Keratinocyte (primary cell): ENCODE results near the gene POLR1H.

Experiments used
- CTCF ChIP-seq, 3 experiments: IDR thresholded peaks in 1 of 3; conservative IDR thresholded peaks in 1 of 3; optimal IDR thresholded peaks in 1 of 3; 2 replicates in 2 of 3; 3 replicates in 1 of 3; pipeline versions ENCODE3 to v1.5.1; 2011; ENCODE audit warnings: low read length in 3 of 3, mild to moderate bottlenecking in 3 of 3, moderate library complexity in 2 of 3, control low read depth in 1 of 3, inconsistent platforms in 1 of 3; ENCODE audit not compliant: insufficient read depth in 2 of 3; ENCODE audit errors: extremely low read depth in 1 of 3
- EZH2 ChIP-seq: IDR thresholded peaks from one replicate; pipeline ENCODE4 v1.6.1; 2012; ENCODE audit warnings: inconsistent platforms, mild to moderate bottlenecking, low read length, moderate library complexity

DNA sequence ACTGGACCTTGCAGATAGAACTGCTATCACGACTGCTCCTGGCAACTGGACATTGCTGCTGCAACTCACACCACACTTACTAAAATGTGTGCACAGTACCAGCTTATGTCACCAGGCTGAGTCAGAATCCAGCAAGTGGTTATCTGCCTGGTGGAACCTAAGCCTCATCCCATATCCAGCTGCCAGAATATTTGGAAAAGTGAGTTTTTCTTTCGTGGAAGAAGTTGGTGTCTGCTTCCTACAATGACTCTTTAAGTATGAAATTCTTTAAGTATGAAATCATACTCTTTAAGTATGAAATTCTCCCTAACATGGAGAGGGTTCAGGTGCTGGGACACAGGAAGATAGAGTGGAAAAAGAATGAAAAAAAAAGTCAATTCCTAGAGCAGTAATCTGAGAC is 16.4 kb upstream of the POLR1H start:
- TF ChIP-seq CTCF (optimal IDR thresholded peaks at IDR 0.05 in 1 of 3, IDR thresholded peaks at IDR 0.05 in 1 of 3, conservative IDR thresholded peaks at IDR 0.05 in 1 of 3; ENCODE audit: extremely low read depth in 1 of 3, insufficient read depth in 2 of 3, low read length in 3 of 3) (no peak), EZH2 (no peak)
